SK-N-MC (cell line): ENCODE data around the gene ZDHHC13.

Experiments
- EZH2 ChIP-seq: fragments of 200-600 bp; sonication (generic); IDR thresholded peaks from one replicate; pipeline ENCODE4 v1.6.1; 2017; ENCODE audit warnings: antibody characterized with exemption
- FOXP2 ChIP-seq: optimal IDR thresholded peaks from 2 replicates; pipeline ENCODE3; 2011; ENCODE audit warnings: mild to moderate bottlenecking, moderate library complexity; ENCODE audit not compliant: insufficient read depth; ENCODE audit errors: extremely low read length, control extremely low read depth
- POLR2AphosphoS5 ChIP-seq: IDR thresholded peaks from 2 replicates; pipeline ENCODE4 v1.6.1; 2012; ENCODE audit warnings: mild to moderate bottlenecking, low read depth, low read length, borderline replicate concordance

DNA sequence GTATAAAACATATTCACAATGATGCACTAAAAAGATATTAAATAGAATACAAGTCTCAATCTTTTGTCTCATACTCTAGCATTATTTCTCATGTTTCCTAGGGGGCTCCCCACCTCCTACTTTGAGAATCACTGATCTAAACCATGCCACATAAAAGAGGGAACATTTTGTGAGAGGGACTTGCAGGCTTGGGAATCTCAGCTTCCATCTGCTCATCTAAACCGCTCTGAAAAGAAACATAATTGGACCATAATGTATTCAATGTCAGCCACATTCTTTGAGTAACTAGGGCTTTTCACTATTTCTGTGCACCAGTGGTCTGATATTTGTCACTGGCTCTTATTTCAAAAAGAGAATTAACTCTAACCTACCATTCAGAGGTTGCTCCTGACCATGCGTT, 91.2 kb downstream of the ZDHHC13 start:
- TF ChIP-seq EZH2 (no peak), POLR2AphosphoS5 (no peak), FOXP2 (no peak)
